ENCODE data around the gene ARID3A.
"Not testable (repeated sequence)": the region's sequence is repeated elsewhere in the genome, so short reads cannot be mapped to it uniquely, and the experiment has no call there.

DNA sequence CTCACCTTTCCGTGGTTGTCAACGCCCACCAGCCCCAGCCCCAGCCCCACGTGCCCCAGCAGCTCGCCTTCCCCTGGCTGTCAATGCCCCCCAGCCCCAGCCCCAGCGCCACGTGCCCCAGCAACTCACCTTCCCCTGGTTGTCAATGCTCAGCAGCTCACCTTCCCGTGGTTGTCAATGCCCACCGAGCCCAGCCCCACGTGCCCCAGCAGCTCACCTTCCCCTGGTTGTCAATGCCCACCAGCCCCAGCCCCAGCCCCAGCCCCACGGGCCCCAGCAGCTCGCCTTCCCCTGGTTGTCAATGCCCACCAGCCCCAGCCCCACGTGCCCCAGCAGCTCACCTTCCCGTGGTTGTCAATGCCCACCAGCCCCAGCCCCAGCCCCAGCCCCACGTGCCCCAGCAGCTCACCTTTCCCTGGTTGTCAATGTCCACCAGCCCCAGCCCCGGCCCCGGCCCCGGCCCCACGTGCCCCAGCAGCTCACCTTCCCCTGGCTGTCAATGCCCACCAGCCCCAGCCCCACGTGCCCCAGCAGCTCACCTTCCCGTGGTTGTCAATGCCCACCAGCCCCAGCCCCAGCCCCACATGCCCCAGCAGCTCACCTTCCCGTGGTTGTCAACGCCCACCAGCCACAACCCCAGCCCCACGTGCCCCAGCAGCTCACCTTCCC, 47.7 kb upstream of the ARID3A start:
- not testable (repeated sequence) for TF ChIP-seq CTCF, POLR2A (IDR thresholded peaks at IDR 0.05)
